ENCODE measurements around the gene MAGEF1.

- no peak for TF ChIP-seq HOMEZ (CRISPR knock-in tag; IDR thresholded peaks at IDR 0.05; ENCODE audit: low read depth)
- TF ChIP-seq HNRNPH1 (optimal IDR thresholded peaks at IDR 0.05; ENCODE audit: low read depth, low read length) = no peak
- no peak for TF ChIP-seq EP300 (IDR thresholded peaks at IDR 0.05; ENCODE audit: low read depth in 2 of 2, low read length in 2 of 2)
- TF ChIP-seq EP300 (CRISPR knock-in tag; IDR thresholded peaks at IDR 0.05; ENCODE audit: borderline replicate concordance) = no peak
- TF ChIP-seq HMG20A (CRISPR knock-in tag; IDR thresholded peaks at IDR 0.05; ENCODE audit: borderline replicate concordance) = no peak
- TF ChIP-seq CTCF (CRISPR knock-in tag; IDR thresholded peaks at IDR 0.05) = no peak
- TF ChIP-seq ARNTL (CRISPR knock-in tag; IDR thresholded peaks at IDR 0.05) = no peak
- TF ChIP-seq ZNF75D (CRISPR knock-in tag; IDR thresholded peaks at IDR 0.05; ENCODE audit: borderline replicate concordance) = no peak
- no peak for TF ChIP-seq PBX3 (CRISPR knock-in tag; IDR thresholded peaks at IDR 0.05; ENCODE audit: borderline replicate concordance)
Measured at GRCh38 chr3:184731786-184732537, 20.1 kb upstream of the MAGEF1 start.
